PFSK-1 (cell line): ENCODE measurements around the gene RAPGEF5.

Source experiments
- FOXP2 ChIP-seq: optimal IDR thresholded peaks from 2 replicates; pipeline ENCODE3; 2011; ENCODE audit warnings: borderline replicate concordance, control low read depth, inconsistent platforms; ENCODE audit not compliant: insufficient read depth; ENCODE audit errors: extremely low read length, extremely low read depth
- POLR2AphosphoS5 ChIP-seq: IDR thresholded peaks from 2 replicates; pipeline ENCODE4 v1.6.1; 2012; ENCODE audit warnings: low read depth, mild to moderate bottlenecking, control low read depth, low read length, moderate library complexity
- REST ChIP-seq, 2 experiments: IDR thresholded peaks; 2 replicates each; pipeline versions ENCODE4 v1.6.1 to v1.8.0; 2011 to 2012; ENCODE audit warnings: low read depth in 2 of 2, low read length in 2 of 2, control low read depth in 1 of 2, inconsistent platforms in 1 of 2, mild to moderate bottlenecking in 1 of 2, moderate library complexity in 1 of 2; ENCODE audit not compliant: insufficient read depth in 1 of 2
- SIN3A ChIP-seq: IDR thresholded peaks from 2 replicates; pipeline ENCODE4 v1.6.1; 2012; ENCODE audit warnings: mild to moderate bottlenecking, low read length, moderate library complexity, borderline replicate concordance; ENCODE audit not compliant: insufficient read depth
- TAF1 ChIP-seq: IDR thresholded peaks from 2 replicates; pipeline ENCODE4 v1.6.1; 2012; ENCODE audit warnings: low read length, control low read depth, borderline replicate concordance; ENCODE audit not compliant: insufficient read depth

Gene RAPGEF5

DNA sequence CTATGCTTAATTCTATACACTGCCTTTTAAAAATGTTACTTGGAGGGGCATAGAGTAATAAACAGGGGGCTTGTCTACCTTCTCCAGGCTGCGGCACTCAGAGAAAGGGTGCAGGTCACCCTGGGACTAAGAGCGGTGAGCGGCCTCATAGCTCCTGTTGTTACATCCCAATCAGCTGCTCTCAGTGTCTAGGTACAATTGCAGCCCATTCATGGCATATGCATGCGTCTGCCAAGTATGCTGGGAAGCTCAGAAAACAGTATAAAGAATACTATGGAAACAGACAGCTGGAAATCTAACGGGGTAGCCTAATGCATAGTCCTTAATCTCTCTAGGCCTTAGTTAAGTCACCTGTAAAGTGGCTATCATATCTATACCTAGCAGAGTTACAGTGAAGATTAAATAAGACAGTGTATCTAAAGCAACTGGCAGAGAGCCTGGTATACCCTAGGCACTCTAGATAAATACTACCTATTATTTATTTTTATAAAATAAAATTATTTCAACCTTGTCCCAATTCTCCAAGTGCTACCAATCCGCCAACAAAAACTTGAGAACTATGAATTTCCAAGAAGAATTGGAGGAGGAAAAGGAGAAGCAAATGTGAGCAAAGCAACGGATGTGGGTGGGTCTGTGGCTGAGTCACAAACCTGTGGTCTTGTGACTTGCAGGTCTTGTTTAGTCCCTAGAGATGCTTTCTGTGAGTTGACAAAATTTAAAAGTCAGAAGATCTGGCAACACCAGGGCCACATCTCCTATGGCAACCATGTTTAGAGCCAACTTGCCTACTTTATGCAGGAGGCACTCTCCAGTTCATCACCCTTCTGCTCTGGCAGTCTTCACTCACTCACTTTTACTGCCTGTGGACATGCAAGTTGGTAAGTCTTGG lies 183.0 kb downstream of the RAPGEF5 start:
- no peak for TF ChIP-seq SIN3A
- no peak for TF ChIP-seq FOXP2
- TF ChIP-seq TAF1 = no peak
- TF ChIP-seq REST (IDR thresholded peaks at IDR 0.05; ENCODE audit: insufficient read depth in 1 of 2, low read depth in 2 of 2, low read length in 2 of 2) = no peak
- no peak for TF ChIP-seq POLR2AphosphoS5

DNA sequence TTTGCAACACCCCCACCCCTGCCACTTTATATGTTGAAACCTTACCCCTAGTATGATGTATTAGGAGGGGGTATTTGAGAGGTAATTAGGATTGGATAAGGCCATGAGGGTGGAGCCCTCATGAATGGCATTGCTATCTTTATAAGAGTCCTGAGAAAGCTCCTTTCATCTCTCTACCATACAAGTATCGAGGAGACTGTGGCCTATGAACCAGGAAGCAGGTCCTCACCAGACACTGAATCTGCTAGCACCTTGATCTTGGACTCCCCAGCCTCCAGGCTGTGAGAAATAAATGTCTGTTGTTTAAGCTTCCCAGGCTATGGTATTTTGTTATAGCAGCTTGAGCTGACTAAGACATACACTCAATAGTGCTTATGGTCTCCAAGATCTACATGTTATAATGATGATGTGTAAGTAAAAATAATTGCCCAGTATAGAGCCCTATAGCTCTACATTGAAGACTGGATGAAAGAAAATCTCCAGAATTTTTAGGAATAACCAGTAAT lies 188.8 kb downstream of the RAPGEF5 start:
- no peak for TF ChIP-seq TAF1
- no peak for TF ChIP-seq POLR2AphosphoS5
- TF ChIP-seq FOXP2 = no peak
- TF ChIP-seq SIN3A = no peak
- no peak for TF ChIP-seq REST (IDR thresholded peaks at IDR 0.05; ENCODE audit: insufficient read depth in 1 of 2, low read depth in 2 of 2, low read length in 2 of 2)

DNA sequence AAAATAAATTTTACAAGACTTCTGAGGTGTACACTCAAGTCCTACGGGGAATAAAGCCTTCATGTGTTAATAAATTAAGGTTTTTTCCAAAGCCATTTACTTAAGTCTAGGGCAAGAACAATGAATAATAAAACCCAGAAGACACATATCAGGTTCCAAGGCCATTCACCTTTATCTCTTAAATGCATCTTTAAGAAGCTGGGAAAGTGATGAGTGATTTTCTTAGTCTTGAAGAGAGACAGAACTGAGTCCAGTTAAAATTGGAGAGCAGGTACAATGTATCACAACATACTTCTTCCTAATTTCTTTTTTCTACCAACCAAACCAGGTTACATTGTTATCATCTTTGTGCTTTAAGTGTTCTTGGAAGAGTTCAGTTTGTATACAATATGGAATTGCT lies 189.5 kb downstream of the RAPGEF5 start:
- no peak for TF ChIP-seq FOXP2
- no peak for TF ChIP-seq REST (IDR thresholded peaks at IDR 0.05; ENCODE audit: insufficient read depth in 1 of 2, low read depth in 2 of 2, low read length in 2 of 2)
- no peak for TF ChIP-seq TAF1
- TF ChIP-seq POLR2AphosphoS5 = no peak
- TF ChIP-seq SIN3A = no peak

DNA sequence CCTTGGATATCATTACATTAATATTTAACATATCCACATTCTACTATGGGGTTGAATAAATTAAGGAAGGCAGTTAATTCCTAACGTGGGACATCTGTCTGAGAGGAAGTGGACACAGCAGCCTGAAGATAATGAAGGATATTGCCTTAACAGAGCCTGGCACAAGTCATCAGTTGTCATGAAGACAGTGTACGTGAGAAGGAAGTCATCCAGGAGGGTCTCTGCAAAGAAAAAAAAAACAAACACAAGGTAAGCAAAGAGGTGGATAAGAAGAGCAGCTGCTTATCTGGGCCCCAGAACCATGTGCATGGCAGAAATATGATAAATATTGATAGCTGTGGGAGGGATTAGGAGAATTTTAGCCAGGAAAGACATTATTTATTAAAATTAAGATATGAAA lies 190.0 kb downstream of the RAPGEF5 start:
- TF ChIP-seq POLR2AphosphoS5 (no peak), FOXP2 (no peak), TAF1 (no peak), REST (IDR thresholded peaks at IDR 0.05; ENCODE audit: insufficient read depth in 1 of 2, low read depth in 2 of 2, low read length in 2 of 2) (no peak), SIN3A (no peak)

DNA sequence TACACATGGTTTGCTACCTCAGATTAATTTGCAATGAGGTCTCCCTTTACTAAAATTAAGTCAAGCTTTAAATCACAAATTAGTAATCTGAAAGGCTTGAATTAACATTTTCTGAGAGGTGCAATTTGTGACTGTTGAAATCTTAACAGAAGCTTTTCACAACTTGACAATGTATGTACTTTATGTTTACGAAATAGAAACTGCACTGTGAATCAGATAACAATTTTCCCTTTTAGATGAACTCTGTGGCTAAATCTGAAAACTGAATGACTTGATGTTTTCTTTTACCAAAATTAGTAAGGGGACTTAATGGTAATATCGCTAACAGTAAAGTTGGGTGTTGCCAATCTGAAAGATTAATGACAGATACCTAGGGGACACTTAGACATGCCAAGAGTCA lies 197.6 kb downstream of the RAPGEF5 start:
- TF ChIP-seq SIN3A (no peak), POLR2AphosphoS5 (no peak)
